AG10803 (cell line): ENCODE data around the gene PGPEP1.

ENCODE experiments used
- DNase-seq: peaks from one replicate; pipeline ENCODE4 v3.0.0; 2010; ENCODE audit warnings: low read depth
- H3K4me3 ChIP-seq: 2 replicates; pipeline ENCODE4 v1.5.1; 2011; ENCODE audit warnings: mild to moderate bottlenecking, low read length, control low read depth
- CTCF ChIP-seq: conservative IDR thresholded peaks from 2 replicates; pipeline ENCODE4 v1.5.1; 2011; ENCODE audit warnings: mild to moderate bottlenecking, low read length, control low read depth, inconsistent platforms

The PGPEP1 gene

GRCh38 chr19:18326772-18327171, 13.6 kb upstream of the PGPEP1 start:
- no peak for DNase-seq
- TF ChIP-seq CTCF: no peak

GRCh38 chr19:18328340-18329034, 11.9 kb upstream of the PGPEP1 start:
- H3K4me3 ChIP-seq: peak overlapping the region; percentile 53
- peak; percentile 94 for TF ChIP-seq CTCF
- DNase-seq: peak; percentile 97

More at GRCh38 chr19:18326772-18327171, 13.6 kb upstream of the PGPEP1 start:
- no peak overlapping the region for H3K4me3 ChIP-seq

- peak overlapping the region; percentile 53 for H3K4me3 ChIP-seq
- no peak for DNase-seq
- TF ChIP-seq CTCF: no peak
Observed at GRCh38 chr19:18329035-18329376, 11.4 kb upstream of the PGPEP1 start.

- no peak for TF ChIP-seq CTCF
- no peak for DNase-seq
- no peak overlapping the region for H3K4me3 ChIP-seq
Observed at GRCh38 chr19:18330868-18331267, 9.5 kb upstream of the PGPEP1 start.

GRCh38 chr19:18332917-18333530, 7.4 kb upstream of the PGPEP1 start:
- no peak for TF ChIP-seq CTCF

GRCh38 chr19:18333680-18334079, 6.7 kb upstream of the PGPEP1 start:
- no peak overlapping the region for H3K4me3 ChIP-seq
- DNase-seq: no peak
- no peak for TF ChIP-seq CTCF

More at GRCh38 chr19:18332917-18333530, 7.4 kb upstream of the PGPEP1 start:
- H3K4me3 ChIP-seq: no peak overlapping the region
- DNase-seq: no peak

GRCh38 chr19:18336121-18336520, 4.3 kb upstream of the PGPEP1 start:
- no peak for TF ChIP-seq CTCF
- no peak for DNase-seq
- no peak overlapping the region for H3K4me3 ChIP-seq
